ENCODE data around the gene GLA.
A peak's percentile ranks its signal among the peaks of the same experiment; 100 is the strongest.

The GLA gene

DNA sequence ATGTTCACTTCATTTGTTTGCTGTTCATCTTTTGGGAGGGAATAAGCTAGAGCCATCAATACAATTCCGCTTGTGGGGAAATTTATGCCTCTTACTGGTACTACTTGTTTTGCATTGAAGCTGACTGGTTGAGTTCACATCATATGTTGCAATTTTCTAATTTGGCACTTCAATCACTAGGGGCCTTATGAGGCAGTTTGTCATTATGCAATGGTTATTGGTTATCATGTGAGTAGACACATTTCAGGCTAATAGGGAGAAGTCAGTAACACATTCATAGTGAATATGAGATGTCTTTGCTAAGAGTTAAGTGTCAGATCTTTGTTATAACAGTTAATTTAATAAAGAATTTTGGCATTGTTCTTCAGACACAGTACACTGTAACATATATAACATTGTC is 11.9 kb downstream of the GLA start:
- no peak for DNase-seq

- DNase-seq = no peak
These were observed 13.4 kb downstream of the GLA start for GRCh38 chrX:101394372-101394771.

DNA sequence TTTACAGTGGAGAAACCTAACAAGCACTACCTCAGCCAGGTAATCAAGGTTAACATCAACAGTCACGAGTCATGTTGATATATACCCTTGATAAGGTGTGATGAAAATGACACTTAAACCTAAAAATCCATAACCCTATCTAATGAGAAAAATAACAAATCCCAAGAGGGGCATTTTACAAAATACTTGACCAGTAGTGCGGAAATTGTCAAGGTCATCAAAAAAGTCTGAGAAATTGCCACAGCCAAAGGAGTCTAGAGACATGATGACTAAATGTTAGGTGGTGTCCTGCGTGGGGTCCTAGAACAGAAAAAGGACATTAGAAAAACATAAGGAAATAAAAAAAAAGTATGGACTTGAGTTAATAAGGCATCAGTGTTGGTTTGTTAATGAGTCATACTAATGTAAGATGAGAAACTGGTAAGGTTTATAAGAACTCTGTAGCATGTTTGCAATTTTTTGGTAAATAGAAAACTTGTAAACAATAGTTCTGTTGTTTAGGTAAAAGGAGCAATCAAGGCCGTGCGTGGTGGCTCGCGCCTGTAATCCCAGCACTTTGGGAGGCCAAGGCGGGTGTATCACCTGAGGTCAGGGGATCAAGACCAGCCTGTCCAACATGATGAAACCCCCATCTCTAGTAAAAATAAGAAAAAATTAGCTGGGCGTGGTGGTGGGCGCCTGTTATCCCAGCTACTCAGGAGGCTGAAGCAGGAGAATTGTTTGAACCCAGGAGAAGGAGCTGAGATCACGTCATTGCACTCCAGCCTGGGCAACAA is 14.0 kb downstream of the GLA start:
- DNase-seq = no peak

- no peak for DNase-seq
These were observed 15.9 kb downstream of the GLA start for GRCh38 chrX:101391831-101392230.

GRCh38 chrX:101390664-101391525 is 16.8 kb downstream of the GLA start, which contains the start of gene RPL36A:
TSS of gene RPL36A (plus strand) at chrX:101391011. CDS start at chrX:101391044, 33 bp downstream.
- DNase-seq = peak; percentile 79

GRCh38 chrX:101388604-101389003 is 19.1 kb downstream of the GLA start:
- DNase-seq = no peak

DNA sequence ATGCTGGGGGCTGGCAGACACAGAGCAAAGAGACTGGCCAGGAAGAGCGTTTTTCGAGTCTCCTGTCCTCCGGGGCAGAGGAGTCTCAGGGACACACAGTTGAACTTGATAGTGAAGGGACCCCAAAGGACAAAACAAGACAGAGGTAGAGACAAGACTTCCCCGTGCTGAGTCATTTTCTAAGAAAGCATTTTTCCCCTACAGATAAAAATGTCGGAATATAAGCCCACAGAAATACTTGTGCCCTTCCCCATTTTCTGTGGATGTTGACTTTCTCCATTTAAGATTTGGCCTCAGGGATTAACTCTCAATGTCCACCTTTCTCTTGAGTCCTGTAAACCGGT is 21.2 kb downstream of the GLA start:
- DNase-seq = no peak

DNA sequence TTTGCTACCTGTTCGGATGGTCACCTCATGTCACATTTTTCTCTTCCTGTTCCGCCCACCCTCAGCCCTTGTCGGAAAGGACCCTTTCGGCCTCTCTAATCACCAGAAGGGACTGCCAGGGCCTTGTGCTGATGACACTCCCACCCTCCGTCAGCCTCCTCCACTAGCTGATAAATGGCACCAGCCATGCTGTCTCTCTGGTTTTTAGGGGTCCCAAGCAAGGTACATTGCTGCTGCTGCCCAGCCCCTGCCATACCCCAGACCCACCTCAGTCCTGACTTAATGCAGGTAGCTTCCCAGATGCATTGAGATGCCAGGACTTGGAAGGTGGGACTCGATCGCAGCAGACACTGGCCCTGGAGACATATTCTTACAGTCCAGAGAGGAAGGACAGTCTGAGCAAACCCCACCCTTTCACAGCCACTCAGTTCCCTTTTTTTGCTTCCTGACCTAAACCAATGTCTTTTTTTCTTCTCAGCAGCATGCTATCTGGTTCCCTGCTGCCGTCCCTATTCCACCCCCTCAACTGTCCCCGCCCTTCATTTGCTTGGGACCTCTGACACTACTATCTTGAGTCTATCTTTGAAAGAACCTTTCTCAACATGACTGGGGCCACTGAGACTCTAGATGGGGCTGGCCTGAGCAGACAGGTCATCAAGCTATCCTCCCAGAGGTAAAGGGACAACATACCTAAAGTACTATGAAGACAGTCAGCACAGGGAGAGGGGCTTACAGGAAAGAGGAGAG is 21.8 kb downstream of the GLA start, which contains the start of gene BTK:
BTK (minus strand) TSS at position 397 of the 747 bp plus-strand sequence. CDS start 10,907 bp downstream, outside the sequence.
- no peak for DNase-seq

- no peak for DNase-seq
These were observed 22.6 kb downstream of the GLA start for GRCh38 chrX:101385026-101385684.

DNA sequence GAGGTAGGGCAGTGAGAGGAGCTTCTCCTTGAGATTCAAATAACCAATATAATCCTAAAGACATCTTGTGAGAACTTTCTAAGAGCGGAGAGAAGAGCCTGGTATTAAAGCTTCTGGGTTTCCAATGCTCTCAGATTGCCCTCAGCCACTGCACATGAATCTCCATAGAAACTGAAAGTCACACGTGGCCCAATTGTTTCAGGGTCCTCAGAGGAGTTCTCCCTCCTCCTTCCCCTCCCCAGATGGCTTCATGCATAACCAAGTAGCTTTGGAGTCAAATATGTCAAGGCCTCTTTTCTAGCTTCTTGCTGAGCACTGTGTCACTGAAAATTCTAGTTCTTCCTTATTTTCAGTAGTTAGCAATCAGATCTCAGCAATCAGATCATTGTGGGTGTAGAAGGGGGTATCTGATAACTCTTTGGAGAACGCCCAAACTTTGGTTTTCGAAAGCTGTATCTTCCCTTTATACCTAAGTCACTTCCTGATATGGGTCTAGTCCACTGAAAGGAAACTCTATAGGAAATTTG is 24.0 kb downstream of the GLA start:
- DNase-seq = no peak

GRCh38 chrX:101377547-101377946 is 30.2 kb downstream of the GLA start:
- no peak for DNase-seq

DNA sequence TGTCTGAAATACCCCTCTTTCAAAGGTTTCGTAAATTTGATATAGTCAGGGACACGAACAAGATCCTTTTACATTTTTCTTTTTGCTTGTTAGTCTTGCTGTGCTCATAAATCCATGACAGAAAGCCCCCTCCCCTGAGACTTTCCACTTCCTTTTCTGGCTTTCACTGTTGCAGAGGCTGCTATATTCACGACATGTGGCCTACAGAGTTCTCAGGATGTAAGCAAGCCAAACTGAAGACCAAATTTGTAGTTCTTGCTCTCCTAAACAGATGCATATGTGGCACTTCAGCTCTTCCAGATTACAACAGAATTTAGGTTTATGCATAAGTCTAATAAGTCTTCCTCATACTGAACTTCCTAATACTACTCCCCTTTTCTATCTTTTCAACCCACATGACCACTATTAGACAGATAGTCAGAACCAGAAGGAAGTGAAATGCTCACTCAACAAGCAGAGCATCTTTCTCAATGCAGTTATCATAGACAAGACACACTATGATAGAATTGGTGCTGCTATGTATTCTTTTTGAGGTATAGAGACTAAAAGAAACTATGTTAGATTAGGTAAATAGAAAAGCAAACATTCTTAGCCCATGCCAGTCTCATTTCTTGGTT is 36.7 kb downstream of the GLA start:
- no peak for DNase-seq

- no peak for DNase-seq
These were observed 38.0 kb downstream of the GLA start for GRCh38 chrX:101369687-101370086.

GRCh38 chrX:101368800-101369199 is 38.9 kb downstream of the GLA start:
- no peak for DNase-seq

DNA sequence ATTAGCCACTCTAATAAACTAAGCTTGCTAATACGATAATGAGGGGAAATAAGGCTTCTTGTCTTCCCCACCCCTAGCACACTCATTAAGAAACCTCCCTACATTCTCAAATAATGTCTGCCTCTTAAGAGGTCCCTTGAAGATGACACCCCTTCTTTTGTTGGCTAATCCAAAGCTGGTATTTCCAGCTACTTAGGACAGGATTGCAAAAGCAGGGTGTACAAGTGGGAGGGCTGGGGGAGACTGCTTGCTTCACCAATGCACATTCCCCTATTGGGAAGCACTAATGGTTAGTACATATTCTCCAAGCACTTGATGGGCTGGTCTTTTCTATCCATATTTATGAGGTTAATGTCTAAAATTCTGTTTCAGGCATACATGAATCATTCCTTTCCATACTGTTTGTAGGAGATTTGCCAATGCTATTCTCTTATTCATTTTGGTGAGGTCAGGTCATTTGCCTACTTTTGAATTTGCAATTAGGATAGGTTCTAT is 42.4 kb downstream of the GLA start:
- DNase-seq = no peak

DNA sequence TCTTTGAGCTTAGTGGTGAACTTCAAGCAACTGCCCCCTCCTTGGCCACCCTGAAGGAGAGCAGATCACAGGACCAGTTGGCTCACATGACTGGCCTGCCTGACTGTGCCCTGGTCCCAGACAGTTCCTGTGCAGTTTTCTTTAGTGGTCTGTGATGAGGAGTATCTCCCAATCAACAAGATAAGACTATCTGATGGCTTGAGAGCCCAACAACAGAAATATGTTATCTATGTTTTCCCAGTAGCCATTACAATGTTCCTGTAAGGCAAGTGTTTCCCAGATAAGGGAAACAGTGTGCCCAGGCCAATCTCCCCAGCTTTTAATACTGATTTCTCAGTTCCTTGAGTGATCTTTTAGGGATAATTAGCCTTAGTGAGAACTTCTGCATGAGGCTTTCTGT is 45.0 kb downstream of the GLA start:
- DNase-seq = no peak

GRCh38 chrX:101362116-101362515 is 45.6 kb downstream of the GLA start:
- no peak for DNase-seq

GRCh38 chrX:101360390-101360789 is 47.3 kb downstream of the GLA start:
- DNase-seq = no peak

GRCh38 chrX:101359966-101360365 is 47.8 kb downstream of the GLA start:
- DNase-seq = no peak

- DNase-seq = no peak
These were observed 50.4 kb downstream of the GLA start for GRCh38 chrX:101357166-101357795.

DNA sequence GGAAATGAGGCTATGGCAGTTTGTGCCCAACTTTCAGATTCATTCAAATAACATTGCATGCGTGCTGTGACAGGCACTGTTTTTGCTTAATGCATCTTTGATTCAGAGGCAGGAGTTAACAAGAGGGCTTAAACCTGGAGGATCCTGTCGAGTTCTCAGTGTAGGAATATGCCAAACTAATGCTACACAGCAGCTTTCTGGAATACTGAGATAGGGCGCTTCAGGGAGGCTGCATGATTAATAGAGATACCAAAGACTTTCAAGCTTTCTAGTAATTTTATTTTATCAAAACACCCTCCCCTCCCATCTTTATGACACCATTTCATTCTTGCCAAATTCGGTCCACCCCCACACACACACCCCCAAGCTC is 58.5 kb downstream of the GLA start:
- no peak for DNase-seq

Measured in stimulated activated naive CD4-positive, alpha-beta T cell treated with Interleukin-2 at 50 U/mL for 16 hours (primary cell).